GM12873 (cell line): ENCODE measurements around the gene AKT2.

ENCODE experiments used
- TF ChIP-seq, protein P1 (sequence below): IDR thresholded peaks from 2 replicates; pipeline ENCODE4 v1.5.1; 2012; ENCODE audit warnings: low read depth, mild to moderate bottlenecking, moderate library complexity, low read length, control low read depth; ENCODE audit not compliant: insufficient read depth; ENCODE audit errors: missing control alignments

AKT2 gene

DNA sequence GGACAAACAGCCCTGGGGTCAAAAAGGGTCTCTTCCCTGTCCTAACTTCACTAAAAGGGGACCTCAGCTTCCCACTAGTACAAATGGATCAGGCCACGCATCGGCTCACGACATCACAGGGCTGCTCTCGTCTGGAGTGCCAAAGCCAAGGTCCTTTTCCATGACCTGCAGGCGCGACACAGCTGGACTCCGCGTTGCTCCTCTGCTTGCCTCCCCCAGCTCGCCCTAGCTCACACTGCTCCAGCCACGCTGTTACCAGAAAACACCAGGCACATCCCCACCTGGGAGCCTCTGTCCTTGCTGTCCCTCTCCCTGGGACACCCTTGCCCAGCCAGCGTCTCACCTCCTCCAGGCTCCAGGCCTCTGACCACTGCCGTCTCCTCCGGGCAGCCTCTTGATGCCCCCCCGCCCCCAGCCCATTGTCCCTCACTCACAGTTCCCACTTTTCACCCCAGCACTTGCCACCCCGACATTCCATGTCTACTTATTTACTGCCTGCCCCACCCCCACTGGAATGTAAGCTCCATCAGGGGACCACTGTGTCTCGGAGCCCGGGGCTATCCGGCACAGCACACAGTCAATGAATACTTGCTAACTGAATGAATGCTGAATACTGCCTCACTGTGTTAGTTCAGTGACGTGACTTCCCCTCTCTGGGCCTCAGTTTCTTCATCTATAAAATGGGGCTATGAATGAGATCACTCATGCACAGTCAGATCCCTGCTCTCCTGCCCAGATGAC, 20.7 kb downstream of the AKT2 start:
- TF ChIP-seq, protein P1, sequence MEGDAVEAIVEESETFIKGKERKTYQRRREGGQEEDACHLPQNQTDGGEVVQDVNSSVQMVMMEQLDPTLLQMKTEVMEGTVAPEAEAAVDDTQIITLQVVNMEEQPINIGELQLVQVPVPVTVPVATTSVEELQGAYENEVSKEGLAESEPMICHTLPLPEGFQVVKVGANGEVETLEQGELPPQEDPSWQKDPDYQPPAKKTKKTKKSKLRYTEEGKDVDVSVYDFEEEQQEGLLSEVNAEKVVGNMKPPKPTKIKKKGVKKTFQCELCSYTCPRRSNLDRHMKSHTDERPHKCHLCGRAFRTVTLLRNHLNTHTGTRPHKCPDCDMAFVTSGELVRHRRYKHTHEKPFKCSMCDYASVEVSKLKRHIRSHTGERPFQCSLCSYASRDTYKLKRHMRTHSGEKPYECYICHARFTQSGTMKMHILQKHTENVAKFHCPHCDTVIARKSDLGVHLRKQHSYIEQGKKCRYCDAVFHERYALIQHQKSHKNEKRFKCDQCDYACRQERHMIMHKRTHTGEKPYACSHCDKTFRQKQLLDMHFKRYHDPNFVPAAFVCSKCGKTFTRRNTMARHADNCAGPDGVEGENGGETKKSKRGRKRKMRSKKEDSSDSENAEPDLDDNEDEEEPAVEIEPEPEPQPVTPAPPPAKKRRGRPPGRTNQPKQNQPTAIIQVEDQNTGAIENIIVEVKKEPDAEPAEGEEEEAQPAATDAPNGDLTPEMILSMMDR = no peak

DNA sequence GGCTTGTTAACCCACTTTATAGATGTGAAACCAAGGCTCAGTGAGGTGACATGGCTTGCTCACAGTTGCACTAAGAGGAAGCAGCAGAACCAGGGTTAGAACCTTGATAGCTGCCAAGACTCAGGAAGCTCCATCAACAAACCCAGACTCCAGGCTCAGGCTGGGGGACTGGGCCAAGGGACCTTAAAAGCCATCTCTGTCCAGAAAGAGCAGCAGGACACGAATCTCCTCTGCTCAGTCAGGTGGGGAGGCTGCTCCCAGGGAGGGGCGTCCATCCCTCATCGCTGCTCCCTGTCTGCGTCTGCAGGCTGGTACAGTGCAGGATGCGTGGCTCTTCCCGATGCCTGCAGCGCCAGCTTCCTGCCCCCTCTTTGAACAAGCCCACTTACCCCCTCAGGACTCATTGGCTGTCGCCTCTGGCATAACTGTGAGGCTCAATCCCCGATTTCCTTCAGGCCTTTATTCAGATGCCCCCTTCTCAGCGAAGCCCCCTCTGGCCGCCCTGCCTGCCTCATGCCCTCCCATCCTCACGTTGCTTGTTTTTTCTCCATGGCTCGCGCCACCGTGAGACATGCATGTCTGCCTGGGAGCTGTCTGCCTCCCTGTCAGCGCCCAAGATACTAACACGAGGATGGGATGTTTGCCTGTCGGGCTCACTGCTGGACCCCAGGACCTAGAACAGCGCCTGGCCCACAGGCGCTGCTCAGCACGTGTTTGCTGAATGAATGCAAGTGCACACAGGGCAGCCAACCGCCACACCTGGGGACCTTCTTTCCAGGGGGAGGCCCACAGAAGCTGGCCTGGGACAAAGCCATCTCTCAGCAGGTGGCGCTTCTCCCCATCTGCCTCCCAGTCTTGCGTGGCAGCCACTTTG, 21.5 kb downstream of the AKT2 start:
- TF ChIP-seq, protein P1 = no peak

DNA sequence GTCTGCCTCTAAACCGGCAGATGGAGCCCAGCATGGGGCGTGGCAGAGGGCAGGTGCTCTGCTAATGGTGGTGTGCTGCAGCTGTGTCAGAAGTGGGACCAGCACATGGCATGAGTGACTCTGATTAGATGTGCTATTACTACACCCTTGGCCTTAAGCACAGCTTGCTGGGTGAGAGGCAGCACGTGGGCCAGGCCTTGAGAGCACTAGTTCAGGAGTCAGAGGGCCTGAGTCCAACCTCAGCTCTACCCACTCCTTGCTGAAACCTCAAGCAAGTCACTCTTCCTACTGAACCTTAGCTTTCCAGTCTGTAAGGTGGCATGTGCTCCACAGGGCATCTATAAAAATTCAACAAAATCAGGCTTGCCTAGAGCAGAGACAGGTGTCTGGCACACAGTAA, 22.7 kb downstream of the AKT2 start:
- TF ChIP-seq, protein P1 = no peak

DNA sequence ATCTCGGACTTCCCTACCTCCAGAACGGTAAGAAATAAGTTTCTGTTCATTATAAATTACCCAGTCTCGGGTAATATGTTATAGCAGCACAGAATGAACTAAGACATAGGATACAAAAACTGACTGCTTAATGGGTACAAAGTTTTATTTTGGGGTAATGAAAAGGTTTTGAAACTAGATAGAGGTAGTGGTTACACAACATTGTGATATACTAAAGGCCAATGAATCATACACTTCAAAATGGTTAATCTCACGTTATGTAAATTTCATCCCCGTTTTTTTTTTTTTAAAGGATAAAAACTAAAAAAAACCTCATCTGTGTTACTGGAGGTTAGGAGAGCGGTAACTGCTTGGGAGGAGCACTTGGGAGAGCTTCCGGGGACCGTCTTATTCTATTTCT, 23.5 kb downstream of the AKT2 start:
- TF ChIP-seq, protein P1 = no peak

DNA sequence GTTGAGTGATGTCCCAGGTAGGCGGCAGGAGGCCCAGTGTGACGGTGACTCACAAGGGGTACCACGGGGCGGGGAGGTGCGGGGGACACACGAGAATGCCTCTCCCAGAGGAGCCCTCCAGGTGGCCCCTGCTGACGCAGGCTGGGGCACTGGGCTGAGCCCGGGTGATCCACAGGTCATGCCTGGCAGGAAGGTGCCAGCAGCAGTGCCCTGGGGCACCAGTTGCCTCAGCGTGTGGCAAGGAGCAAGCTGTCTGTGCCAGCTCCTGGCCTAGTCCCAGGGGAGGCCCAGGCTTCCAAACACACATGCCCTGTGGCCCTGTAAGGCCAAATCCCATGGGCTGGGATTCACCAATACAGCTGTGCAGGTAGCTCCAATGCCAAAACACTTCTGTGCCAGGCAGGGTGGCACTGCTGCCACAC, 28.0 kb downstream of the AKT2 start:
- TF ChIP-seq, protein P1 = no peak

DNA sequence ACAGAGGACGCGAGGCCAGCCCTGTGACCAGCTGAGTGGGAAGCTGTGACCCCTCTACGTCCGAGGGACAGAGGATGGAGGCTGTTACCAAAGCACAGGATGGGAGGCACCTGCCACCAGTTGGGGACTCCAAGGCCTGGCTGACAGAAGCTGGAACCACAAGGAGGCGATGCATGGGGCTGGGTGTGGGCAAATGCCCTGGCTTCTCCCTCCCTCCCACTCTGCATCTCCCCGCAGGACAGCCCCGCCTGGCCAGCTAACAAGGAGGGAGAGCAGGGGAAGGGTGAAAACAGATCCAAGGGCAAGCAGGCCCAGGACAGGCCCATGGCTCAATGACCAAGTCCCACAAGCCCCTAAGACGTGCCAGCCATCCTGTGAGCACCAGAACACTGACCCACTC, 28.6 kb downstream of the AKT2 start:
- TF ChIP-seq, protein P1 = no peak

DNA sequence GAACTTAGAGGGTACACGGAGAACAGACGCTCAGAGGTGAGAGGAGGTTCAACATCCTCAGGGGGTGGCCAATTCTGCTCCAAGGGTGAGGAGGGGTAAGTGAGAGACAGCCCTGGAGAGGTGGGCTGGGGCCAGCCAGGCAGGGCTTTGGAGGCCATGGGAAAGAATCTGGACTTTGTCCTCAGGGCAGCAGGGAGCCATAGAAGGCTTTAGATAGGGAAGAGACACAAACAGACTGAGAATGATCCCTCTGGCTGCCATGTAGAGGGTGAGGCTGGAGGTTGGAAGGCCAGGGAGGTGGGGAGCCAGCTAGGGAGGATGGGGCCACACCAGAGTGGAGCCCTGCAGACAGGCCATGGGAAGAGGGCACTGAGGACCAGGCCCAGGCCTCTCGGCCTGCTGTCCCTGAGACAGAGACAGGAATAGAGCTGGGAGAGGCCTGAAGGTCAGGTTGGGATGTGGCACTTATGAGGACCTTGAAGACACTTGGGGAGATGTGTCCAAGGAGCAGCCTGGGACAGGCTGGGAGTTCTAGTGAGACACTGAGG, 29.5 kb downstream of the AKT2 start:
- TF ChIP-seq, protein P1 = no peak
